ENCODE results near the gene MYBPC2.

DNA sequence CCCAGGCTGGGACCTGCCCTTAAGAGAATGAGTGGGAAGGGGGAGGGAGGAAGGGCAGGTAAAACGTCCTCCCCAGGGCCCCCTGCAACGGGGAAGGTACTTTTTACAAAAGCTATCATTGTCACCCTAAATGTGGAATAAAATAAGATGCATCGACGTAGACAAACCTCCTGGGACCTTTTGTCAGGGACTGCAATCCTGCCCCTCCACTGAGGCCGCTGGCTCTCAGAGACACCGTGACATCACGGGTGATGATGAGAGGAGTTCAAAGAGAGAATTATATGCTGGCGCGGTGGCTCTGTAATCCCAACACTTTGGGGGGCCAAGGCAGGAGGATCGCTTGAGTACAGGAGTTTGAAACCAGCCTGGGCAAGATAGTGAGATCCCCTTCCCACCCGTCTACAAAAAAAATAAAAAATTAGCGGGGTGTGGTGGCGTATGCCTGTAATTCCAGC, 1.8 kb upstream of the MYBPC2 start:
- TF ChIP-seq CHD2 (IDR thresholded peaks at IDR 0.05; ENCODE audit: low read length, partially characterized antibody) (no peak), RFX5 (IDR thresholded peaks at IDR 0.05; ENCODE audit: low read length) (no peak), NFIC (IDR thresholded peaks at IDR 0.05; ENCODE audit: borderline replicate concordance) (no peak), GABPA (IDR thresholded peaks at IDR 0.05; ENCODE audit: low read depth) (no peak), EZH2phosphoT487 (IDR thresholded peaks at IDR 0.05; ENCODE audit: borderline replicate concordance, low read depth) (no peak), SIN3A (IDR thresholded peaks at IDR 0.05; ENCODE audit: borderline replicate concordance, low read depth, low read length) (no peak)
- TF ChIP-seq, protein P1, sequence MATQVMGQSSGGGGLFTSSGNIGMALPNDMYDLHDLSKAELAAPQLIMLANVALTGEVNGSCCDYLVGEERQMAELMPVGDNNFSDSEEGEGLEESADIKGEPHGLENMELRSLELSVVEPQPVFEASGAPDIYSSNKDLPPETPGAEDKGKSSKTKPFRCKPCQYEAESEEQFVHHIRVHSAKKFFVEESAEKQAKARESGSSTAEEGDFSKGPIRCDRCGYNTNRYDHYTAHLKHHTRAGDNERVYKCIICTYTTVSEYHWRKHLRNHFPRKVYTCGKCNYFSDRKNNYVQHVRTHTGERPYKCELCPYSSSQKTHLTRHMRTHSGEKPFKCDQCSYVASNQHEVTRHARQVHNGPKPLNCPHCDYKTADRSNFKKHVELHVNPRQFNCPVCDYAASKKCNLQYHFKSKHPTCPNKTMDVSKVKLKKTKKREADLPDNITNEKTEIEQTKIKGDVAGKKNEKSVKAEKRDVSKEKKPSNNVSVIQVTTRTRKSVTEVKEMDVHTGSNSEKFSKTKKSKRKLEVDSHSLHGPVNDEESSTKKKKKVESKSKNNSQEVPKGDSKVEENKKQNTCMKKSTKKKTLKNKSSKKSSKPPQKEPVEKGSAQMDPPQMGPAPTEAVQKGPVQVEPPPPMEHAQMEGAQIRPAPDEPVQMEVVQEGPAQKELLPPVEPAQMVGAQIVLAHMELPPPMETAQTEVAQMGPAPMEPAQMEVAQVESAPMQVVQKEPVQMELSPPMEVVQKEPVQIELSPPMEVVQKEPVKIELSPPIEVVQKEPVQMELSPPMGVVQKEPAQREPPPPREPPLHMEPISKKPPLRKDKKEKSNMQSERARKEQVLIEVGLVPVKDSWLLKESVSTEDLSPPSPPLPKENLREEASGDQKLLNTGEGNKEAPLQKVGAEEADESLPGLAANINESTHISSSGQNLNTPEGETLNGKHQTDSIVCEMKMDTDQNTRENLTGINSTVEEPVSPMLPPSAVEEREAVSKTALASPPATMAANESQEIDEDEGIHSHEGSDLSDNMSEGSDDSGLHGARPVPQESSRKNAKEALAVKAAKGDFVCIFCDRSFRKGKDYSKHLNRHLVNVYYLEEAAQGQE (IDR thresholded peaks at IDR 0.05; ENCODE audit: low read depth, low read length), result no peak
- TF ChIP-seq, protein P2, sequence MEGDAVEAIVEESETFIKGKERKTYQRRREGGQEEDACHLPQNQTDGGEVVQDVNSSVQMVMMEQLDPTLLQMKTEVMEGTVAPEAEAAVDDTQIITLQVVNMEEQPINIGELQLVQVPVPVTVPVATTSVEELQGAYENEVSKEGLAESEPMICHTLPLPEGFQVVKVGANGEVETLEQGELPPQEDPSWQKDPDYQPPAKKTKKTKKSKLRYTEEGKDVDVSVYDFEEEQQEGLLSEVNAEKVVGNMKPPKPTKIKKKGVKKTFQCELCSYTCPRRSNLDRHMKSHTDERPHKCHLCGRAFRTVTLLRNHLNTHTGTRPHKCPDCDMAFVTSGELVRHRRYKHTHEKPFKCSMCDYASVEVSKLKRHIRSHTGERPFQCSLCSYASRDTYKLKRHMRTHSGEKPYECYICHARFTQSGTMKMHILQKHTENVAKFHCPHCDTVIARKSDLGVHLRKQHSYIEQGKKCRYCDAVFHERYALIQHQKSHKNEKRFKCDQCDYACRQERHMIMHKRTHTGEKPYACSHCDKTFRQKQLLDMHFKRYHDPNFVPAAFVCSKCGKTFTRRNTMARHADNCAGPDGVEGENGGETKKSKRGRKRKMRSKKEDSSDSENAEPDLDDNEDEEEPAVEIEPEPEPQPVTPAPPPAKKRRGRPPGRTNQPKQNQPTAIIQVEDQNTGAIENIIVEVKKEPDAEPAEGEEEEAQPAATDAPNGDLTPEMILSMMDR (IDR thresholded peaks at IDR 0.05), result no peak
- TF ChIP-seq, protein P3, sequence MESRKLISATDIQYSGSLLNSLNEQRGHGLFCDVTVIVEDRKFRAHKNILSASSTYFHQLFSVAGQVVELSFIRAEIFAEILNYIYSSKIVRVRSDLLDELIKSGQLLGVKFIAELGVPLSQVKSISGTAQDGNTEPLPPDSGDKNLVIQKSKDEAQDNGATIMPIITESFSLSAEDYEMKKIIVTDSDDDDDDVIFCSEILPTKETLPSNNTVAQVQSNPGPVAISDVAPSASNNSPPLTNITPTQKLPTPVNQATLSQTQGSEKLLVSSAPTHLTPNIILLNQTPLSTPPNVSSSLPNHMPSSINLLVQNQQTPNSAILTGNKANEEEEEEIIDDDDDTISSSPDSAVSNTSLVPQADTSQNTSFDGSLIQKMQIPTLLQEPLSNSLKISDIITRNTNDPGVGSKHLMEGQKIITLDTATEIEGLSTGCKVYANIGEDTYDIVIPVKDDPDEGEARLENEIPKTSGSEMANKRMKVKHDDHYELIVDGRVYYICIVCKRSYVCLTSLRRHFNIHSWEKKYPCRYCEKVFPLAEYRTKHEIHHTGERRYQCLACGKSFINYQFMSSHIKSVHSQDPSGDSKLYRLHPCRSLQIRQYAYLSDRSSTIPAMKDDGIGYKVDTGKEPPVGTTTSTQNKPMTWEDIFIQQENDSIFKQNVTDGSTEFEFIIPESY (IDR thresholded peaks at IDR 0.05; ENCODE audit: borderline replicate concordance, low read depth), result no peak
- TF ChIP-seq, protein P4, sequence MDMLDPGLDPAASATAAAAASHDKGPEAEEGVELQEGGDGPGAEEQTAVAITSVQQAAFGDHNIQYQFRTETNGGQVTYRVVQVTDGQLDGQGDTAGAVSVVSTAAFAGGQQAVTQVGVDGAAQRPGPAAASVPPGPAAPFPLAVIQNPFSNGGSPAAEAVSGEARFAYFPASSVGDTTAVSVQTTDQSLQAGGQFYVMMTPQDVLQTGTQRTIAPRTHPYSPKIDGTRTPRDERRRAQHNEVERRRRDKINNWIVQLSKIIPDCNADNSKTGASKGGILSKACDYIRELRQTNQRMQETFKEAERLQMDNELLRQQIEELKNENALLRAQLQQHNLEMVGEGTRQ (IDR thresholded peaks at IDR 0.05; ENCODE audit: borderline replicate concordance, low read depth, low read length), result no peak
- TF ChIP-seq, protein P5, sequence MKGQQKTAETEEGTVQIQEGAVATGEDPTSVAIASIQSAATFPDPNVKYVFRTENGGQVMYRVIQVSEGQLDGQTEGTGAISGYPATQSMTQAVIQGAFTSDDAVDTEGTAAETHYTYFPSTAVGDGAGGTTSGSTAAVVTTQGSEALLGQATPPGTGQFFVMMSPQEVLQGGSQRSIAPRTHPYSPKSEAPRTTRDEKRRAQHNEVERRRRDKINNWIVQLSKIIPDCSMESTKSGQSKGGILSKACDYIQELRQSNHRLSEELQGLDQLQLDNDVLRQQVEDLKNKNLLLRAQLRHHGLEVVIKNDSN (IDR thresholded peaks at IDR 0.05; ENCODE audit: borderline replicate concordance, low read depth), result no peak

All from SK-N-SH (cell line).